Astrocyte of the spinal cord (primary cell): ENCODE data around the gene AUTS2.

Experiments used
- DNase-seq: peaks from one replicate; pipeline ENCODE4 v3.0.0; 2011; ENCODE audit warnings: low read depth, low spot score
- H3K4me3 ChIP-seq: 2 replicates; pipeline ENCODE4 v1.5.1; 2011; ENCODE audit warnings: low read depth, mild to moderate bottlenecking, low read length, moderate library complexity
- CTCF ChIP-seq: IDR thresholded peaks from 2 replicates; pipeline ENCODE4 v1.5.1; 2012; ENCODE audit warnings: low read depth, mild to moderate bottlenecking, low read length, inconsistent platforms
- in situ Hi-C: cut with HindIII; loops from 2 replicates; pipeline ENCODE4 v1.10.0; 2017; ENCODE audit warnings: low sequenced_read_pairs

The AUTS2 gene

GRCh38 chr7:69832356-69832755 is 234.1 kb downstream of the AUTS2 start:
- no peak for TF ChIP-seq CTCF
- no peak for DNase-seq
- H3K4me3 ChIP-seq, result no peak overlapping the region
- in situ Hi-C loops, result no loop called here

GRCh38 chr7:69833964-69834363 is 235.7 kb downstream of the AUTS2 start:
- TF ChIP-seq CTCF, result no peak
- in situ Hi-C loops, result no loop called here
- DNase-seq, result no peak

GRCh38 chr7:69836702-69837101 is 238.4 kb downstream of the AUTS2 start:
- no peak for DNase-seq
- in situ Hi-C loops, result no loop called here
- no peak for TF ChIP-seq CTCF
- H3K4me3 ChIP-seq, result no peak overlapping the region

More at GRCh38 chr7:69833964-69834363, 235.7 kb downstream of the AUTS2 start:
- no peak overlapping the region for H3K4me3 ChIP-seq

GRCh38 chr7:69837387-69838068 is 239.3 kb downstream of the AUTS2 start:
- TF ChIP-seq CTCF, result no peak
- DNase-seq, result peak; percentile 62
- H3K4me3 ChIP-seq, result no peak overlapping the region
- in situ Hi-C loops, result no loop called here

GRCh38 chr7:69839782-69840181 is 241.5 kb downstream of the AUTS2 start:
- no peak for DNase-seq
- in situ Hi-C loops, result no loop called here
- TF ChIP-seq CTCF, result no peak
- no peak overlapping the region for H3K4me3 ChIP-seq

GRCh38 chr7:69840248-69840647 is 242.0 kb downstream of the AUTS2 start:
- no peak for TF ChIP-seq CTCF
- no peak overlapping the region for H3K4me3 ChIP-seq
- in situ Hi-C loops, result no loop called here
- peak; percentile 23 for DNase-seq
